Stimulated activated CD4-positive, alpha-beta T cell treated with anti-CD3 and anti-CD28 coated beads, Interleukin-12 subunit alpha, Interleukin-12 subunit beta, amount 100 ng/mL, for 48 hours (primary cell): ENCODE measurements around the gene IQGAP1.
"Not testable (repeated sequence)": the region's sequence is repeated elsewhere in the genome, so short reads cannot be mapped to it uniquely, and the experiment has no call there.

Source experiments
- DNase-seq, 3 donors: peaks; one replicate each; pipeline ENCODE4 v3.0.0-alpha.2; 2020; ENCODE audit warnings: low read depth in 2 of 3, low spot score in 1 of 3

The IQGAP1 gene

GRCh38 chr15:90387534-90388461, at the start of gene IQGAP1:
TSS of gene IQGAP1 (plus strand) at chr15:90388242. CDS start at chr15:90388342, 100 bp downstream.
- DNase-seq = peak; percentile 94 to 98 (median 98)

- DNase-seq = no peak
Observed at GRCh38 chr15:90338532-90338931, 49.5 kb upstream of the IQGAP1 start.

GRCh38 chr15:90340345-90340744, 47.7 kb upstream of the IQGAP1 start:
- no peak for DNase-seq

- no peak for DNase-seq
Observed at GRCh38 chr15:90343302-90343790, 44.7 kb upstream of the IQGAP1 start.

DNA sequence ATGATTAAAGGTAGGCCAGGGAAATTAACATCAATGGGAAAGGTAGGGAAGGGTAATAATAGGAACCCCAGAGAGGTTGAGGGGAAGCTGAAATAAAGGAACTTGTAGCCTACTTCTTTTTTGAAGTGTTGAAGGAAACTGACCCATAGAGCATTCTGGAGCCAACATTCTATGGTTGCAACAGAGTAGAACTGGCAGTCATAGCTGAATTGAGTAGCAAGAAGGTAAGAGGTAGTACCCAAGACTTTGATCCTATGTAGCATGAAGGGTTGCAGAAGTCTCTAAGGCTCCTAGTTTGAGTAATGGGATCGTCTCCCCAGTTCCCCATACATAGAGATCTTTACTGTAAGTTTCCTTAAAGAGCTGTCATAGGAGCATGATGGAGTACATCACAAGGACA, 43.4 kb upstream of the IQGAP1 start:
- DNase-seq = no peak

GRCh38 chr15:90345857-90346256, 42.2 kb upstream of the IQGAP1 start:
- DNase-seq = no peak

DNA sequence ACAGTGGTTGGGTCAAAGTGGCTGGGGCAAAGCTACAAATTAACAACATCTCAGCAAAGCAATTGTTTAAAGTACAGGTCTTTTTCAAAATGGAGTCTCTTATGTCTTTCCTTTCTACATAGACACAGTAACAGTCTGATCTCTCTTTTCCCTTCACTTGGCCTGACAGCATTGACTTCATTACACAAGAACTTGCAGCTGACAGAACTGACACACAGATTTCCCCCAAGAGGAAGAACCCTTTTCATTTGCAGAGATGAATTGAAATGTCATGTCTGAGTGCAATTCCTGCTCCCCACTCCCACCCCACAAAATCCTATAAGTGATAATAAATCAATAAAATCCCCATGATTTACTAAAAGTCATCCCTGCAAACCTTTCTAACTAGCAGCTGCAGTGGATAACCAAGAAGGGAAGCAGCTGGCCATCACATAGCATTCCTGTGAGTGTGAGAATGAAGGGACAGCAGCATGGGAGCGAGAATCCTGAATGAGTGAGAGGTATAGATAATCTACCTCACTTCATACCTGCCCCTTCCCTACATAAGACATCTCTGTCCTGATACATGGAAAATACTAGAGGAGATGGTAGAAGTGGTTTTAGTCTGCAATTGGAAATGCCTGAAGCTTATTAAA, 40.5 kb upstream of the IQGAP1 start:
- not testable (repeated sequence) for DNase-seq

DNA sequence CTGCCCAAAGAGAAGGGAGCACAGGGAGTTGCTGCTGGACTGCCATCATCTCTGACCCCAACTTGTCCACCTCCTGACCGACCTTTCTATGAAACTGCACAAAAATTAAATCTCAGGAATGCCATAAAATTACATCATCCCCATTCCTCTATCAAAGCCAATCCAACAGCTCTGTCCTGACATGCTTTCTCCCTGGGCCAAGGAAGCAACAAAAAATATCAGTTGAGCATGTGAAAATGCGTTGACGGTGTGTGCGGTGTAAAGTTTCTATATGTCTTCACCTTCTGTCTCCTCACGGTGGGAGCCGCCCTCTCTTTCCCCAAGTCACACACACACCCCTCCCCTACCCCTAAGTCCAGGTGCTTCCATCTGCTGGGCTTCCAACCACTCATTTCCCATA, 39.6 kb upstream of the IQGAP1 start:
- no peak for DNase-seq

DNA sequence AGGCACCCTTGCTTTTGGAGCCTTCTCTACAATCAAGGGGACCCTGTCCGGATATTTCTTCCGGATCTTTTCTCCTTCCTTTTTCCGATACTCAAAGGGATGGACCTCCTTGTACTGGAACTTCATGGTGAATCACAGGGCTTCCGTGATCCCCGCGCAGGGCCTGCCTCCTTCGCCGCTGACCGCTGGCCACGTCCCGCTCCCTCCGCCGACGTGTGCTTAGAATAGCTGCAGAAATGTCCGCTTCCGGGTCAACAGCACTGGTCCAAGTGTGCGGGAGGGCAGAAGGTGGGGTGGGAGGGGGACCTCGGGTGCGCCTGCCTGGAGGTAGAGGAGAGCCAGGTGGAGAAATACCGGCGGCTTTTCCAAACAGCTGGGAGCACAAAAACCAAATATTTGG, 39.0 kb upstream of the IQGAP1 start:
- no peak for DNase-seq

- DNase-seq = no peak
Observed at GRCh38 chr15:90349821-90350220, 38.2 kb upstream of the IQGAP1 start.

GRCh38 chr15:90351479-90352106, 36.4 kb upstream of the IQGAP1 start:
- DNase-seq = no peak

DNA sequence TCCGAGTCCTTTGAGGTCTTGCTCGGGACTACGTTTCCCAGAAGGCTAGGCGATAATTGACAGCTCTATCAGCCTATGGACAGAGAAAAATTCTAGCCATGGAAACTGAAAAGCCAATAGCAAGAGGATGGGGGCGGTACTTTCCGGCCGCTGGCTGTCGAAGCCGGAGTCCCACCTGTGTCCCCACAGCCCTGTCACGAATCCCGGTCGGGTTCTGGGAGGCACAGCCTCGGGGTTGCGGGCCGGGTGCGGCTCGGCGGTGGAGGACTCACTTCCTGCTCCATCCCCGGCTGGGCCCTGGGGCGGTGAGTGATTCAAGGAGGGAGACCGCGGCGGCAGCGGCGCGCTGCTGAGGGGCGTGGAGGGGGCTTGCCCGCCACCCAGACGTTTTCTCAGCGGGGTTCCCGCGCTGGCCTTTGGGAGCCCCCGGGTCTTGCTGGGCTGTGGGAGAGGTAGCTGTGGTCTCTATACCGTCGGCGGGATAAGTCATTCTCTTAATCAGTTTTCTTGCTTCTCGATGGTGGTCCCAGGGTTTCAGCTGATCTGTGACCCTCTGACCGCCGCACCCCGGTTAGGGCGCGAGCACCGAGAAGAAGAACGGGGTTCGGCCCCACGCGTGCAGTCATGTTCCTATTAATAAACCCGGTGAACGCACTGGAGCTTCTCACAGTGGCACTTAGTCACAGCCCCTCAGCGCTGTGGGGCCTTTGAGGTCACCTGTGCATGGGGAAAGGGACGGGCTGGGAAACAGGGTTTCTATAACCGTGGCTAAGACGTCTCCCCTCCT, 35.7 kb upstream of the IQGAP1 start, which contains the start of gene ZNF774:
Gene ZNF774 (plus strand): TSS at position 178 of the 787 bp plus-strand sequence. CDS start 2,377 bp downstream, outside the sequence.
- DNase-seq = peak; percentile 84 to 97 (median 85)

DNA sequence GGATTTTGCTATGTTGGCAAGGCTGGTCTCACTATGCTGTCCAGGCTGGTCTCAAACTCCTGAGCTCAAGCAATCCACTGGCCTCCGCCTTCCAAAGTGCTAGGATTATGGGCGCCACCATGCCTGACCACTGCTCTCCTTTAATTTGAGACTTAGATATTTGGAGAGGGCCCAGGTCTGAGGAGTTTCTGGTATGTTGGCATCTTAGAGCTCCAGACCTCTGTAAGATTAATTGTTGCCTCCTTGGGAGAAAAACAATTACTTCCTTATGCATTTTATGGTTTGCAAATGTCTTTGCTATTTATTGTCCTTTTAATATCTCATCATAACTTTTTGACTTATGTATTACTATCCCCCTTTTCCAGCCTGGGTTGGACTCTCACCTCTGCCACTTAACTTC, 33.1 kb upstream of the IQGAP1 start:
- DNase-seq = no peak

DNA sequence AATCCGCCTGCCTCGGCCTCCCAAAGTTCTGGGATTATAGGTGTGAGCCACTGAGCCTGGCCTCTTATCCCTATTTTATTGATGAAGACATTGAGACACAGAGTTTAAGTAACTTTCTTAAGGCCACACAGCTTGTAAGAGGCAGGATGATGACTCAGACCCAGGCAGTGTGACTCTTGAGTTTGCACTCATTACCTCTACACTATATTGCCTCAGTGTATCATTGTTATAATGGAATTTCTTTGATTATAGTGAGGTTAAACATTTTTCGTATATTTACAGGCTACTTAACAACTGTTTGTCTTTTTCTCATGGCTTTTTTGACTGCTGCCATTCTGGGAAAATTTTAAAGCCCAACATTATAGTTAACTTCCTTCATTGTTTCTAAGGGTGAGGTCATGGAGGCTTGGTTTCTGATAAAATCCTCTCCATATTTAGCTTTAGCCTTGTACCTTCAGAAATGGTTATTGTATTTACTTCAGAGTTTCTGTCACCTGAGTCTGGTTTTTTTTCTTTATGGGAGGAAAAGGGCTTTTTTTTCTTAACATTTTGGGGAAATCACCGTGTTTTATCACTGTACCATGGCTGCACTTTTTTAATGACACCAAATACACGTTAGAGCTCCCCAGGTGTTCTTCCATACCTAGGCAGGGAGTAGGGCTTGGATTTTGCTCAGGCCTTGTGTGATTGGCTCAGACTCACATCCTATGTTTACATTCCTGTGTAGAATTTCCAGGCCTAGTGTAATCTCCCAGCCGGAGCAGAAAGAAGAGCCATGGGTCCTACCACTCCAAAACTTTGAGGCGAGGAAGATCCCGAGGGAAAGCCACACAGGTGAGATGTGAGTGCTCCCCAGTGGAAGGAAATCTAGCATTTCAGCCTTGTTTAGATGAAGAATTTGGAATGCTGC, 29.7 kb upstream of the IQGAP1 start:
- no peak for DNase-seq

DNA sequence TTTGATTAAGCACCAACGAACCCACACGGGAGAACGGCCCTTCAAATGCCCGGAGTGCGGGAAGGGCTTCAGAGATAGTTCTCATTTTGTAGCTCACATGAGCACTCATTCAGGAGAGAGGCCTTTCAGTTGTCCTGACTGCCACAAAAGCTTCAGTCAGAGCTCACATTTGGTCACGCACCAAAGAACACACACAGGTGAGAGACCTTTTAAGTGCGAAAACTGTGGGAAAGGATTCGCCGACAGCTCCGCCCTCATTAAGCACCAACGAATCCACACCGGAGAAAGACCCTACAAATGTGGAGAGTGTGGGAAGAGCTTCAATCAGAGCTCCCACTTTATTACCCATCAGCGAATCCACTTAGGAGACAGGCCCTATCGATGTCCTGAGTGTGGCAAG, 27.3 kb upstream of the IQGAP1 start:
- DNase-seq = no peak

- DNase-seq = no peak
Observed at GRCh38 chr15:90362936-90363212, 25.2 kb upstream of the IQGAP1 start.

GRCh38 chr15:90364251-90364650, 23.8 kb upstream of the IQGAP1 start:
- no peak for DNase-seq

- DNase-seq = no peak
Observed at GRCh38 chr15:90365414-90366055, 22.5 kb upstream of the IQGAP1 start.

DNA sequence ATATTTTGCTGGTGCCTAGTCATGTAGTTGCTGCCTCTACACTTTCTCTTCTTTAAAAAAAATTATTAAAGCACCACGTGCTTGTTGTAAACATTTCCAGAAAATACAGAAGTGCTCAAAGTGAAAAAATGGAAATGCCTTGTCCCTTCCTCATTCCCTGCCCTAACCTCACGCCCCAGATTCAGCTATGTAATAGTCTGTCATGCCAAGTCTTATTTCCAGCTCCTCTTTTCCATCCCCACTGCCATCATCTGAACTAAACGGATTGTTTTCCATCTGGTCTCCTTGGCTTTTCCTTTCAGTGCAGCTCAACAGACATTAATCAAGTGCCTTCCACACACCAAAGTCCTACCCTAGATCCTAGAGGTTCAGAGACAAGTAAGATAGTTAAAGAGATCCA, 20.5 kb upstream of the IQGAP1 start:
- DNase-seq = no peak

- no peak for DNase-seq
Observed at GRCh38 chr15:90375071-90375470, 13.0 kb upstream of the IQGAP1 start.
